Prostate gland (tissue), 2 donors: ENCODE data around the gene MYH1.

Experiments used
- POLR2A ChIP-seq: fragments of 450-650 bp; IDR thresholded peaks from one replicate; pipeline ENCODE4 v1.6.1; 2016; ENCODE audit warnings: antibody characterized with exemption, mild to moderate bottlenecking
- POLR2AphosphoS5 ChIP-seq: sonication (generic); formaldehyde crosslinking; IDR thresholded peaks from one replicate; pipeline ENCODE4 v1.6.1; 2017; ENCODE audit warnings: antibody characterized with exemption
- TF ChIP-seq, protein P1 (sequence below), 4 experiments: fragments of 200-600 bp in 2 of 4; fragments of 450-650 bp in 2 of 4; sonication (generic) in 2 of 4; IDR thresholded peaks; 1 replicate in 3 of 4; 2 replicates in 1 of 4; pipeline ENCODE4 v1.5.1; 2016 to 2019; ENCODE audit warnings: antibody characterized with exemption in 4 of 4, mild to moderate bottlenecking in 2 of 4, moderate library complexity in 2 of 4

DNA sequence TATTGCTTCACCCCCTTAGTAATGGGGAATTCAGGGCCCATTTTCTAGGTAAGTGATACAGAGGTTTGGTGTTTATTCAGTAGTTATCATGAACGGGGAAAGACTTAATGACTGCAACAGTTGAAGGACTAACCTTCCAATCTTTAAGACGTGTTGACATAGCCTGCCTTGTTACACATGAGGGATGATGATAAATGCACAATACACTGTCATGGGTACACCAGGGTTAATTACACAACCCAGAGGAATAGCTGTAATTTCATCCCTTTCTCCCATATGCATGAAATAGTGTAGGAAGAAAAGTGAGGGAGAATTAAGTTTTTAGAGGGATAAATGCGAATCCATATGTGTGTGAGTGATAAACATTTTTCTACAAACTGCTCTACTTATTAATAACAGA lies 59.6 kb downstream of the MYH1 start:
- TF ChIP-seq, protein P1, sequence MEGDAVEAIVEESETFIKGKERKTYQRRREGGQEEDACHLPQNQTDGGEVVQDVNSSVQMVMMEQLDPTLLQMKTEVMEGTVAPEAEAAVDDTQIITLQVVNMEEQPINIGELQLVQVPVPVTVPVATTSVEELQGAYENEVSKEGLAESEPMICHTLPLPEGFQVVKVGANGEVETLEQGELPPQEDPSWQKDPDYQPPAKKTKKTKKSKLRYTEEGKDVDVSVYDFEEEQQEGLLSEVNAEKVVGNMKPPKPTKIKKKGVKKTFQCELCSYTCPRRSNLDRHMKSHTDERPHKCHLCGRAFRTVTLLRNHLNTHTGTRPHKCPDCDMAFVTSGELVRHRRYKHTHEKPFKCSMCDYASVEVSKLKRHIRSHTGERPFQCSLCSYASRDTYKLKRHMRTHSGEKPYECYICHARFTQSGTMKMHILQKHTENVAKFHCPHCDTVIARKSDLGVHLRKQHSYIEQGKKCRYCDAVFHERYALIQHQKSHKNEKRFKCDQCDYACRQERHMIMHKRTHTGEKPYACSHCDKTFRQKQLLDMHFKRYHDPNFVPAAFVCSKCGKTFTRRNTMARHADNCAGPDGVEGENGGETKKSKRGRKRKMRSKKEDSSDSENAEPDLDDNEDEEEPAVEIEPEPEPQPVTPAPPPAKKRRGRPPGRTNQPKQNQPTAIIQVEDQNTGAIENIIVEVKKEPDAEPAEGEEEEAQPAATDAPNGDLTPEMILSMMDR (IDR thresholded peaks at IDR 0.05): no peak
- TF ChIP-seq POLR2A (no peak), POLR2AphosphoS5 (no peak)
